Heart left ventricle (tissue), 13 donors: ENCODE data around the gene HOXB2.

ENCODE experiments used
- CTCF ChIP-seq, 12 donors: fragments of 200-600 bp; sonication (generic) in 4 of 12; IDR thresholded peaks; one replicate each; pipeline versions ENCODE4 v1.5.0 to v1.8.0; 2018 to 2022; ENCODE audit warnings: antibody characterized with exemption in 12 of 12, mild to moderate bottlenecking in 5 of 12
- POLR2A ChIP-seq, 2 donors: fragments of 450-650 bp; IDR thresholded peaks; one replicate each; pipeline ENCODE4 v1.6.1; 2017; ENCODE audit warnings: antibody characterized with exemption in 2 of 2, mild to moderate bottlenecking in 2 of 2, moderate library complexity in 2 of 2
- donor health status: ischemic (EF 13 %, LVEDD 7.1; RV severe dilation, severe dysfunction).
- donor health status: DM: no; HTN: yes; CAD: no.
- donor health status: DM: no; HTN: no; CAD: no.
- donor health status: ischemic (EF 25% LVEDD 6.9; RV normal size, moderate dysfunction).
- donor health status: ischemic (EF 25% LVEDD 5.7; RV mildly dilated, moderate dysfunction).
- donor health status: ischemic (EF 35%, LVEDD 5.7; RV mildly dilated, moderate dysfunction).
- donor health status: nonischemic (EF 11% LVEDD 7.7; RV severe dilation, severe dysfunction).
- donor health status: DM: yes; HTN: yes; CAD: no.
- donor health status: PGD.
- donor health status: ischemic (EF 29% LVEDD 5.4; RV normal size, mild dysfunction).
- donor health status: nonischemic (EF 23%, LVEDD 6.1; RV moderate dilation, normal function).

GRCh38 chr17:48567646-48568354 lies 22.9 kb upstream of the HOXB2 start:
- TF ChIP-seq POLR2A (IDR thresholded peaks at IDR 0.05) (no peak), CTCF (IDR thresholded peaks at IDR 0.05) (no peak)
